Caco-2 (cell line): ENCODE measurements around the gene GORAB. TPM values are rescaled to one million over a fixed set of nuclear protein-coding genes. Genes with fewer than 3 reads are reported as not detected.

ENCODE experiments used
- BruUV-seq: library from RNA; stranded (reverse); fragments of 400-500 nt; replicated peaks from 2 replicates; lab custom pipeline; 2021; lab: Mats Ljungman, UMichigan
- CTCF ChIA-PET: fragments of 300-600 bp; sonication (Branson Sonifier 250); formaldehyde crosslinking; loops from one replicate; lab custom pipeline; 2022; ENCODE audit warnings: antibody characterized with exemption; lab: Charles Lee
- POLR2A ChIA-PET: fragments of 300-600 bp; sonication (Branson Sonifier 250); formaldehyde crosslinking; loops from one replicate; lab custom pipeline; 2022; ENCODE audit warnings: antibody characterized with exemption; lab: Charles Lee
- DNase-seq, 2 experiments: peaks; one replicate each; pipeline versions ENCODE4 v3.0.0 to v3.0.0-alpha.2; 2020 to 2022
- H3K27me3 ChIP-seq: replicated peaks from 2 replicates; pipeline ENCODE4 v1.6.0; 2011; ENCODE audit warnings: low read length; ENCODE audit not compliant: control insufficient read depth, insufficient read depth
- H3K36me3 ChIP-seq: 2 replicates; pipeline ENCODE4 v1.5.1; 2011; ENCODE audit warnings: low read length; ENCODE audit not compliant: control insufficient read depth, insufficient read depth
- H3K4me1 ChIP-seq: fragments of 250-450 bp; sonication (Bioruptor Pico); 2 replicates; pipeline ENCODE4 v1.5.1; 2020; ENCODE audit warnings: mild to moderate bottlenecking
- H3K4me3 ChIP-seq: 2 replicates; pipeline ENCODE4 v1.5.1; 2011; ENCODE audit warnings: low read depth, mild to moderate bottlenecking, control low read depth, low read length
- H3K9me3 ChIP-seq: fragments of 250-450 bp; sonication (Bioruptor Pico); 2 replicates; pipeline ENCODE4 v1.5.1; 2020; ENCODE audit warnings: mild to moderate bottlenecking, moderate library complexity
- H3K27ac Mint-ChIP-seq: one replicate; pipeline ENCODE4 v1.8.0; 2022; ENCODE audit warnings: mixed read lengths; ENCODE audit not compliant: unreplicated experiment
- H3K27me3 Mint-ChIP-seq: one replicate; pipeline ENCODE4 v1.8.0; 2022; ENCODE audit warnings: mixed read lengths; ENCODE audit not compliant: insufficient read depth, unreplicated experiment
- H3K36me3 Mint-ChIP-seq: one replicate; pipeline ENCODE4 v1.8.0; 2022; ENCODE audit warnings: mild to moderate bottlenecking, mixed read lengths; ENCODE audit not compliant: insufficient read depth, unreplicated experiment
- H3K4me1 Mint-ChIP-seq: one replicate; pipeline ENCODE4 v1.8.0; 2022; ENCODE audit warnings: low read depth, mixed read lengths; ENCODE audit not compliant: unreplicated experiment
- H3K4me3 Mint-ChIP-seq: one replicate; pipeline ENCODE4 v1.8.0; 2022; ENCODE audit warnings: mild to moderate bottlenecking, moderate library complexity, mixed read lengths; ENCODE audit not compliant: unreplicated experiment
- H3K9me3 Mint-ChIP-seq: one replicate; pipeline ENCODE4 v1.8.0; 2022; ENCODE audit warnings: mixed read lengths; ENCODE audit not compliant: unreplicated experiment
- CTCF ChIP-seq, 2 experiments: fragments of 200-600 bp in 1 of 2; IDR thresholded peaks; 1 replicate in 1 of 2; 2 replicates in 1 of 2; pipeline versions ENCODE4 v1.5.1 to v1.8.0; 2011 to 2022; ENCODE audit warnings: antibody characterized with exemption in 1 of 2, control low read depth in 1 of 2, inconsistent platforms in 1 of 2, low read depth in 1 of 2, low read length in 1 of 2, mild to moderate bottlenecking in 1 of 2, moderate library complexity in 1 of 2; ENCODE audit not compliant: insufficient read depth in 1 of 2, severe bottlenecking in 1 of 2, unreplicated experiment in 1 of 2
- intact Hi-C: fragments of 100-400 bp; cut with micrococcal nuclease; formaldehyde crosslinking; loops from one replicate; pipeline ENCODE4 v1.10.0; 2022; ENCODE audit not compliant: unreplicated experiment
- total RNA-seq: library from RNA; stranded (reverse); gene quantifications from 2 replicates; pipeline ENCODE4 v1.2.3, GENCODE V29; 2022

Gene GORAB
- total RNA-seq, 1 experiment from 2014 or later = 11.0 TPM

GRCh38 chr1:170594066-170594626 lies 62.2 kb downstream of the GORAB start:
- Histone ChIP-seq H3K4me3 (no peak overlapping the region), H3K4me1 (no peaks in the 10 kb centered on the region), H3K27me3 (no peaks in the 10 kb centered on the region), H3K36me3 (no peaks in the 10 kb centered on the region), H3K9me3 (no peaks in the 10 kb centered on the region)
- Mint-ChIP-seq H3K4me1 (peaks cover 11% of the 10 kb centered on the region), H3K27ac (no peak overlapping the region), H3K4me3 (no peak overlapping the region), H3K27me3 (peaks cover 8% of the 10 kb centered on the region), H3K36me3 (no peaks in the 10 kb centered on the region), H3K9me3 (no peaks in the 10 kb centered on the region)
- BruUV-seq = no TSS peak
- ChIA-PET POLR2A (no interaction called here), CTCF (interaction anchor here (0.7 kb wide), 1 partner anchor 15 kb away, joined by 3 read pairs; no protein-coding TSS in a partner anchor)
- intact Hi-C loops = no loop called here
- no peak for TF ChIP-seq CTCF (IDR thresholded peaks at IDR 0.05; ENCODE audit: insufficient read depth in 1 of 2, low read depth in 1 of 2, low read length in 1 of 2, severe bottlenecking in 1 of 2, unreplicated experiment in 1 of 2)
- DNase-seq = no peak

- no peak for TF ChIP-seq CTCF (IDR thresholded peaks at IDR 0.05; ENCODE audit: insufficient read depth in 1 of 2, low read depth in 1 of 2, low read length in 1 of 2, severe bottlenecking in 1 of 2, unreplicated experiment in 1 of 2)
- intact Hi-C loops = no loop called here
- CTCF ChIA-PET = interaction anchor here (0.7 kb wide), 1 partner anchor 102 kb away, joined by 3 read pairs; no protein-coding TSS in a partner anchor
- no peaks in the 10 kb centered on the region for H3K4me1 Mint-ChIP-seq
- Histone ChIP-seq H3K4me3 (no peak overlapping the region), H3K27me3 (no peaks in the 10 kb centered on the region), H3K9me3 (0 out of 2 replicates have a peak, but pooled peaks cover under 1% of the 10 kb centered on the region), H3K4me1 (no peaks in the 10 kb centered on the region), H3K36me3 (no peaks in the 10 kb centered on the region)
- POLR2A ChIA-PET = no interaction called here
- H3K27ac Mint-ChIP-seq = no peak overlapping the region
- no peaks in the 10 kb centered on the region for H3K36me3 Mint-ChIP-seq
- no peak overlapping the region for H3K4me3 Mint-ChIP-seq
- DNase-seq = no peak
- BruUV-seq = no TSS peak
- no peaks in the 10 kb centered on the region for H3K9me3 Mint-ChIP-seq
- no peaks in the 10 kb centered on the region for H3K27me3 Mint-ChIP-seq
Measured at GRCh38 chr1:170596701-170597100, 64.7 kb downstream of the GORAB start.

GRCh38 chr1:170598618-170599017 lies 66.7 kb downstream of the GORAB start:
- CTCF ChIA-PET = no interaction called here

More at GRCh38 chr1:170598618-170599017, 66.7 kb downstream of the GORAB start:
- Histone ChIP-seq H3K27me3 (no peaks in the 10 kb centered on the region), H3K4me1 (no peaks in the 10 kb centered on the region), H3K36me3 (no peaks in the 10 kb centered on the region), H3K9me3 (0 out of 2 replicates have a peak, but pooled peaks cover 4% of the 10 kb centered on the region), H3K4me3 (no peak overlapping the region)
- peaks cover 16% of the 10 kb centered on the region for H3K9me3 Mint-ChIP-seq
- no peak overlapping the region for H3K4me3 Mint-ChIP-seq
- intact Hi-C loops = no loop called here
- no peaks in the 10 kb centered on the region for H3K36me3 Mint-ChIP-seq
- no TSS peak for BruUV-seq
- no peaks in the 10 kb centered on the region for H3K4me1 Mint-ChIP-seq
- no peak for DNase-seq
- H3K27me3 Mint-ChIP-seq = no peaks in the 10 kb centered on the region
- POLR2A ChIA-PET = no interaction called here
- no peak for TF ChIP-seq CTCF (IDR thresholded peaks at IDR 0.05; ENCODE audit: insufficient read depth in 1 of 2, low read depth in 1 of 2, low read length in 1 of 2, severe bottlenecking in 1 of 2, unreplicated experiment in 1 of 2)
- H3K27ac Mint-ChIP-seq = no peak overlapping the region
